ENCODE results near the gene RNF2.

DNA sequence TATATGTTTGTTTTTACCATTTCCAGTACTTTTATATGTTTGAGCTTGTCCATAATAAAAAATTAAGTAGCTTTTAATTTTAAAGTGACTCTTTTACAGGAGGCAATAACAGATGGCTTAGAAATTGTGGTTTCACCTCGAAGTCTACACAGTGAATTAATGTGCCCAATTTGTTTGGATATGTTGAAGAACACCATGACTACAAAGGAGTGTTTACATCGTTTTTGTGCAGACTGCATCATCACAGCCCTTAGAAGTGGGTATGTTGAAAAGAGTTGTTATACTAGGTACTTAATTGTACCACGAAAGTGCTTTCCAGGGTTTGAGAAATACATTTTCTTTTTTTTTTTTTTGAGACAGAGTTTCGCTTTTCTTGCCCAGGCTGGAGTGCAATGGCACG is 46.1 kb downstream of the RNF2 start:
- TF ChIP-seq, protein P1, sequence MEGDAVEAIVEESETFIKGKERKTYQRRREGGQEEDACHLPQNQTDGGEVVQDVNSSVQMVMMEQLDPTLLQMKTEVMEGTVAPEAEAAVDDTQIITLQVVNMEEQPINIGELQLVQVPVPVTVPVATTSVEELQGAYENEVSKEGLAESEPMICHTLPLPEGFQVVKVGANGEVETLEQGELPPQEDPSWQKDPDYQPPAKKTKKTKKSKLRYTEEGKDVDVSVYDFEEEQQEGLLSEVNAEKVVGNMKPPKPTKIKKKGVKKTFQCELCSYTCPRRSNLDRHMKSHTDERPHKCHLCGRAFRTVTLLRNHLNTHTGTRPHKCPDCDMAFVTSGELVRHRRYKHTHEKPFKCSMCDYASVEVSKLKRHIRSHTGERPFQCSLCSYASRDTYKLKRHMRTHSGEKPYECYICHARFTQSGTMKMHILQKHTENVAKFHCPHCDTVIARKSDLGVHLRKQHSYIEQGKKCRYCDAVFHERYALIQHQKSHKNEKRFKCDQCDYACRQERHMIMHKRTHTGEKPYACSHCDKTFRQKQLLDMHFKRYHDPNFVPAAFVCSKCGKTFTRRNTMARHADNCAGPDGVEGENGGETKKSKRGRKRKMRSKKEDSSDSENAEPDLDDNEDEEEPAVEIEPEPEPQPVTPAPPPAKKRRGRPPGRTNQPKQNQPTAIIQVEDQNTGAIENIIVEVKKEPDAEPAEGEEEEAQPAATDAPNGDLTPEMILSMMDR (conservative IDR thresholded peaks at IDR 0.05 in 1 of 2, IDR thresholded peaks at IDR 0.05 in 1 of 2; ENCODE audit: extremely low read depth in 1 of 2, insufficient read depth in 1 of 2, low read depth in 1 of 2, low read length in 2 of 2) = no peak
- TF ChIP-seq EZH2 (IDR thresholded peaks at IDR 0.05; ENCODE audit: borderline replicate concordance, low read length) = no peak
